Stimulated activated CD8-positive, alpha-beta memory T cell treated with anti-CD3 and anti-CD28 coated beads, Interleukin-4, amount 100 ng/mL, for 48 hours (primary cell): Measurements from ENCODE around the gene INPP5A.

ENCODE experiments used
- DNase-seq: peaks from one replicate; pipeline ENCODE4 v3.0.0-alpha.2; 2020

Gene INPP5A

DNA sequence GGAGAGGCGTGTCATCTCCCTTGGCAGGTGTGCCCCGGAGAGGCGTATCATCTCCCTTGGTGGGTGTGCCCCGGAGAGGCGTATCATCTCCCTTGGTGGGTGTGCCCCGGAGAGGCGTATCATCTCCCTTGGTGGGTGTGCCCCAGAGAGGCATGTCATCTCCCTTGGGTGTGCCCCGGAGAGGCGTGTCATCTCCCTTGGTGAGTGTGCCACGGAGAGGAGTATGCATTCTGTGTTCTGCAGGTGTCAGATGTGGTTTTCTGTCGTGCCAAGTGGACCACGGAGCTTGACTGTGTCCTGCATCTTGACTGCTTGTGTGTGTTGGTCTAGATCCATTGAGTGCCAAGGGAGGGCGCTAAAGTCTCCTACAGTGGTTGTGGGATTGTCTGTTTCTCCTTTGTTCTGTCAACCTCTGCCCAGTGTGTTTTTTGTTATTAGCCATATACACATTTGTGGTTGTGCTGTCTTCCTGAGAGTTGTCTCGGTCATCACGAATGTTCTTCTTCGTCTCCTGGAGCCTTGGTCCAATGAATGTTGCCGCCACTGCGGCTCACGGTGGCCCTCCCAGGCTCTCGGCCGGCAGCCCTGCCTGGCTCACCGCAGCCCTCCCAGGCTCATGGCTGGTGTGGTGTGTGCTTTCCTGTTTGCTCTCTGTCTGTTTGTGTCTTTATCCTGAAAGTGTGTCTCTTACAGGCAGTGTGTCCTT, 96.8 kb downstream of the INPP5A start:
- DNase-seq = no peak

DNA sequence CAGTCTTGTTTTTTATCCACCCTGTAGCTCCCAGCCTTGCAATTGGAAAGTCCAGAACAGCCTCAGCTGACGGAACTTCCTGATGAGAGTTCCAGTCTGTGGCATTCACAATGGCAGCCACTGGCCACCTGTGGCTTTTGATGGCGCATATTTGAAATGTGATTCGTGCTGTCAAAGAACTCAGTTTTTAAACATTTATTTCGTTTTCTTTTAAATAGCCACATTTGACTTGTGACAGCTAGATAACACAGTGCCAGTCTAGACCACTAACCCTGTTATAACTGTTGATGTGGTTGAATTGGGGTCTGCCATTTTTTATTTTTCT, 97.3 kb downstream of the INPP5A start:
- DNase-seq = no peak

- no peak for DNase-seq
These were observed 98.8 kb downstream of the INPP5A start for GRCh38 chr10:132636358-132636757.

DNA sequence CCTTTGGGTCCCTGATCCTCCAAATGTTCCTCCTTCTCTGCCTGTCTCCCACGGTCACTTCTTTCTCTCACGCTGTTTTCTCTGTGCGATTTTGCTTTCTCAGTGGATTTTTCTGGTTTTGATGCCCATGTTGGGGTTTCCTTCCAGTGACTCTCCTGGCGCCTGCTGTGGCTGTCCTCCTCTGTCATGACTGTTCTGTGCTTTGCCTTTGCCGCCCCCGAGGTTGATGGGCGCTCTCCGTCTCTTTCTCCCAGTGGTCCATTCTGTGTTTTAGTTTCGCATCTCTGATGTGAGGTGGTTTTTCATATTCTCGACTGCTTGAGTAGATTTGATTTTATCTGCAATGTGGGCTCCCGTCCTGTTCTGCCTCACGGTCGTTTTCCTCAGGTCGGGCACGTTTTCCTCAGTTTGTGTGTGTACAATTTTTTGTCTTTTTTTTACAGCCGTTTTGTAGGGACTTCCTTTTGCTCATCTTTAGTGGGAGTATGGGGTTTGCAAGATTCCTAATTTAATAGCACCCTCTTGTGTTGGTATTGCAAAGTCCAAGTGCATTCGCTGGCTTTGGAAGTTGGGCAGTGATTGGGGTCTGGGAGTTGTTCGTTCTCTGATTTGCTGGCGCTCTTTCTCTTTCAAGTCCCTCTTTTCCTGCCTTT, 100.0 kb downstream of the INPP5A start:
- DNase-seq = no peak

- DNase-seq = no peak
These were observed 100.5 kb downstream of the INPP5A start for GRCh38 chr10:132638130-132638515.

DNA sequence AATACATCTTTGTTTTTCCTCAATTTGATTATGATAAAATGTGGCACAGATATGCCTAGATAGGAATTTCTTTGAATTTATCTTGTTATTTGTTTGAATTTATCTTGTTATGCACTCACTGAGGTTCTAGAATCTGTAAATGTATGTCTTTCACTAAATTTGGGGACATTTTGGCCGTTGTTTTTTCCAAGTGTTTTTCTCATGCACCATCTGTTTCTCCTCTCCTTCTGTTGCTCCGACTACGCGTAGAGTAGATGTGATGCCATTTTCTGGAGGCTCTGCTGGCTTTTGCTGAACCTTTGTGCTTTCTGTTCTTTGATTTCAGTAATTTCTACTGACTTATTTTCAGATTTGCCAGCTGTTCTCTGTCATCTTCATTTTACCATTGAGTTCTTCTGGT, 101.9 kb downstream of the INPP5A start:
- DNase-seq = no peak

DNA sequence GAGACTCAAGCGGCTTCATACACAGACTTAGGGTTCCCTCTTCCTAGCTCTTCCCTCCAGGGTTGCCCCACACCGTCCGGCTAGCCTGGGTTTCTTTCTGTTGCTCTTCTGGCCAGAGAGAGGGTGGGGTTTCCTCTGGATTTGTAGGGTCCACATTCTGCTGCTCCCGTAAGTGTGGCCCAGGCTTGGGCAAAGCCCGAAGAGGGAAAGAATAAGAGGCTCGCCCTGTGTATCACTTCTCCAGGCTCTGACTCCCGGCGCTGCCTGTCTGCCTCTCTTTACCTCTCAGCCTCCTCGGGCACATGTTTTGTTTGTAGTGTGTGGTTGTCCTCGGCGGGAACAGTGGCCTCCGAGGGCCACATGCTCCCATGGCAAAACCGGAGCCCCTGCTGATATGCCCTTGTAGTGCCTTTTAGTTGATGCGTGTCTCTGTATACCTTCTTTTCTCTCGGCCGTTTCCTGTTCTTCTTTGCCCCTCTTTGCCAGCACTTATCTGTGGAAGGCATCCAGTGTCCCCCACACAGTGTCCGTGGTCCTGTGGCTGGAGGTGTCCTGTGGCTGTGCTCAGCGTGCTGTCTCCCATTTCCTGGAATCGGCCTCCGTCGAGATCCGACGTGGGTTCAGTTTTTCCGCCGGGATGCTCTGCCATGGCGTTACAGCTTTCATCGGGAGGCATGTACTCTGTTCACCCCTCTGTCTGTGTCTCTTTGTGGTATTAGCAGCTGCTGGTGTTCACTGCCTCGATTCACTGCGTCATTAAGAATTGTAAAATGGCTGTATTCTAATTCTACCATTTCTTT, 102.9 kb downstream of the INPP5A start:
- DNase-seq = no peak

GRCh38 chr10:132641401-132641800, 103.8 kb downstream of the INPP5A start:
- DNase-seq = no peak

DNA sequence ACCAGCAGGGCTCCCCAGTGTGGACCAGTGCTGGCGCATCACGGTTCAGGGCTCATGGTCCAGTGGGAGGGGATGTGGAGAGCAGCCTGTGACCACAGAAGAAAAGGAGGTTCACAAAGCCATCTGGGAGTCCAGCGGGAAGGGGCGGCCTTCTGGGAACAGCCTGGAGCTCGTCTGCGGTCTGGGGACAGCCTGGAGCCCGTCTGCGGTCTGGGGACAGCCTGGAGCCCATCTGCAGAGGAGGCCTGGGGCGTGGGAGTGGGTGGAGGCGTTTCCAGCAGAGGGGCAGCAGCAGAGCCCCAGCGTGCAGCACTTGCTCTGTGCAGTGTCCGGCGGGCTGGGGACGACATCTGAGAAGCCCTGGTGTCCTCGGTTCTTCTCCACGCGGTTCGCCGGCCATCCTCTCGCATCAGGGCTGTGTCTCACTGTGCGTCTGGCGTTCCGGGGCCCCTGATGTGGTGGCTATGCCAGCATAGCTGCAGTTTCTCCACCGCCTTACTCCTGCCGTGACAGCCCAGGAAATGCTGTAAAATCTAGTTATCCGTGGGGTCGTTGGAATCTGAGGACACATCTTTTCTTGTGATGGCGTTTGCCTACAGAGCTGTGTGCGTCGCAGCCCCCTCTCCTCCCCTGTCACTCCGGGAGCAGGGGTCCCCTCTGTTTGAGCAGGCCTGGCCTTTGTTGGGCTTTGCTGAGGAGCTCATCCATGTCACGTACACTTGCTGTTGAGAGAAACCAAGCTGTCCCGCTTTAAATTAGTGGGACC, 104.6 kb downstream of the INPP5A start:
- no peak for DNase-seq

GRCh38 chr10:132642732-132643008, 105.1 kb downstream of the INPP5A start:
- DNase-seq = no peak

- DNase-seq = no peak
These were observed 106.3 kb downstream of the INPP5A start for GRCh38 chr10:132643709-132644526.

DNA sequence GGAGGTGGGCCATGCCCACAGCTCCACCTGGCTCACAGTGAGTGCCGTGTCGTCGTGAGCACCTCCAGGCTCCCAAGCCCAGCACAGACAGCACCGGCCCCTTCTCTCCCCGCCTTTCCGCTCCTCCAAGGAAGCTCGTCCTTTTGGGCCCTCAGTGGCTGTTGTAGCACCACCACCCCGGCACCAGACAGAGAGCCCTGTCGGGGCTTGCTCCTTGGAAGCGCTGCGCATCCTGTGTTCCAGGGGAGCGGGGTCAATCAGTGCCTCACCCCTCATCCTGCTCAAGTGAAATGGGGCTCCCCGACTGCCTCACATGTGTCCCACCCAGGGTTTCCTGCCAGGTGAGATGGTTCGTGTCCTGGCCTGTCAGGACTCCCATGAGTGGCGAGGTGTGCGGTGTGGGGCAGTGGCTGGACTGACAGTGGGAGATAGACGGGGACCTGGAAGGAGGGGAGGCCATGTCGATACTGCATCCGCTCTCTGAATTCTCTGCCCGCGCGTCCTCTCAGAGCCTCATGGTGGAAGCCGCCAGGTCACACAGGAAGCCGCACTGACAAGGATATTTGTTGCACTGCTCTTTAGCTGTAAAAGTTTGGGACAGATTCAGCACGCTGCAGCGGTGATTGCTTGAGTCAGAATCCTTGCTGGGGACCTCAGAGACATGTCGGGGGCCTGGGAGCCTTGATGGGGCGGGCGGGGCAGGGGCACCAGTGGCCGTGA, 107.1 kb downstream of the INPP5A start:
- no peak for DNase-seq

GRCh38 chr10:132645247-132645530, 107.6 kb downstream of the INPP5A start:
- no peak for DNase-seq

DNA sequence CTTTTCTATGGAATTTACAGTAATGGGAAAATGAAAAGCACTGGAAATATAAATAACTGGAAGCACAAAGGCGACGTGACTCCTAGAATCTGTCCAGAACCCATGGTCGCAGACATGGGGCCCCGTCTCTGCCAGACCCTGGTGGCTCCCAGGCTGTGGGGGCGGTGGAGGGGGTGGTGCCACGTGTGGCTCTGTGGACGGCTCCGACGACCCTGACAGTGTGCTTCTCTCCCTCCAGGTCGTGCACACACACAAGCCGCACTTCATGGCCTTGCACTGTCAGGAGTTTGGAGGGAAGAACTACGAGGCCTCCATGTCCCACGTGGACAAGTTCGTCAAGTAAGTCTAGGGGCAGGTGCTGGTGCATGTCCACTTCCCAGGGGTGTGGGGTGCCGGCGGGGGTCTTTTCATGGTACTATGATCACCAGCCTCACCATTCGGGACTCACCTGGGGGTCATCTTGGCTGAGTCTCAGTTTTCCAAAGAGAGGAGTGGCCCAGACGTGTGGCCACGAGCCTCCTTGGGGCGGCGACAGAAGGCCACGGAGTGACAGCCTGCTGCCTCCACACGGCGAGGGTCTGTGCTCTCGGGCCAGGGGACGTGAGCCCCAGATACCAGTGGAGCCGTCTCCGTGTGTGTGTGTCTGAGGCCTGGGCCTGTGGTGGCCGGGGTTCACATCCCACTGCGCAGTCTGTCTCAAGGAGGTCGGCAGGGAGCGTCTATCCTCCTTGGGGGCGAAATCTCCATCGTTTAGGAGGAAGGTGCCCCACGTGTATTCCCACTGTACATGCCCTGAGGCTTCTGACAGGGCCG, 108.2 kb downstream of the INPP5A start:
- DNase-seq = no peak

GRCh38 chr10:132646443-132647097, 109.0 kb downstream of the INPP5A start:
- DNase-seq = no peak

GRCh38 chr10:132647424-132647823, 109.8 kb downstream of the INPP5A start:
- DNase-seq = no peak

GRCh38 chr10:132648072-132648850, 110.7 kb downstream of the INPP5A start:
- DNase-seq = no peak

- DNase-seq = no peak
These were observed 111.4 kb downstream of the INPP5A start for GRCh38 chr10:132648851-132649528.

GRCh38 chr10:132649651-132650360, 112.2 kb downstream of the INPP5A start:
- no peak for DNase-seq
